Adrenal gland (tissue), 5 donors: Measurements from ENCODE around the gene MRPL53.

Experiments used
- POLR2A ChIP-seq, 2 donors: fragments of 450-650 bp; IDR thresholded peaks; one replicate each; pipeline ENCODE4 v1.6.1; 2017; ENCODE audit warnings: antibody characterized with exemption in 2 of 2, mild to moderate bottlenecking in 2 of 2, moderate library complexity in 1 of 2
- TF ChIP-seq, protein P1 (sequence below), 6 experiments: fragments of 450-650 bp in 4 of 6; fragments of 200-600 bp in 2 of 6; sonication (generic) in 1 of 6; IDR thresholded peaks; 1 replicate in 5 of 6; 2 replicates in 1 of 6; pipeline versions ENCODE4 v1.5.1 to v1.8.0; 2016 to 2021; ENCODE audit warnings: antibody characterized with exemption in 6 of 6, mild to moderate bottlenecking in 2 of 6, moderate library complexity in 1 of 6
- donor health status: DM: no; HTN: no; CAD: no.

DNA sequence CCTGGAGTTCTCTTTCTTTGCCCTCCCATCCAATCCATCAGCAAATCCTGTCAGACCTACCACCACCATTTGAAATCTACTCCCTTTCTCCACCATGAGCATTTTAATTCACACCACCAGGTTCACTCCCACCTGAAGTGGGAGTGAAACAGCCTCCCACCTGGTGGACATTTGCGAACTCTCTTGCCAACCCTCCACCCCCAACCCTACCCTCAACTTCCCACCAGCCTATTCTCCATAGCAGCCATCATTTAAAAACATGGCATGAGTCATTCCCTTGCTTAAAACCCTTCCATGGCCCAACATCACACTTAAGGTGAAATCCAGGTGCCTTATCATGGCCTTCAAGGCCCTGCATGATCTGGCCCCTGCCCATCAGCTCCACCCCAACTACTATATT is 34.2 kb downstream of the MRPL53 start:
- TF ChIP-seq POLR2A (IDR thresholded peaks at IDR 0.05) = no peak
- TF ChIP-seq, protein P1, sequence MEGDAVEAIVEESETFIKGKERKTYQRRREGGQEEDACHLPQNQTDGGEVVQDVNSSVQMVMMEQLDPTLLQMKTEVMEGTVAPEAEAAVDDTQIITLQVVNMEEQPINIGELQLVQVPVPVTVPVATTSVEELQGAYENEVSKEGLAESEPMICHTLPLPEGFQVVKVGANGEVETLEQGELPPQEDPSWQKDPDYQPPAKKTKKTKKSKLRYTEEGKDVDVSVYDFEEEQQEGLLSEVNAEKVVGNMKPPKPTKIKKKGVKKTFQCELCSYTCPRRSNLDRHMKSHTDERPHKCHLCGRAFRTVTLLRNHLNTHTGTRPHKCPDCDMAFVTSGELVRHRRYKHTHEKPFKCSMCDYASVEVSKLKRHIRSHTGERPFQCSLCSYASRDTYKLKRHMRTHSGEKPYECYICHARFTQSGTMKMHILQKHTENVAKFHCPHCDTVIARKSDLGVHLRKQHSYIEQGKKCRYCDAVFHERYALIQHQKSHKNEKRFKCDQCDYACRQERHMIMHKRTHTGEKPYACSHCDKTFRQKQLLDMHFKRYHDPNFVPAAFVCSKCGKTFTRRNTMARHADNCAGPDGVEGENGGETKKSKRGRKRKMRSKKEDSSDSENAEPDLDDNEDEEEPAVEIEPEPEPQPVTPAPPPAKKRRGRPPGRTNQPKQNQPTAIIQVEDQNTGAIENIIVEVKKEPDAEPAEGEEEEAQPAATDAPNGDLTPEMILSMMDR (IDR thresholded peaks at IDR 0.05) = no peak
